SK-N-SH (cell line): ENCODE data around the gene APLN.

Source experiments
- CHD2 ChIP-seq: fragments of 150-350 bp; IDR thresholded peaks from 2 replicates; pipeline ENCODE4 v1.6.1; 2018; ENCODE audit warnings: low read length; ENCODE audit not compliant: partially characterized antibody
- CTCF ChIP-seq: fragments of 200-600 bp; sonication (generic); IDR thresholded peaks from 2 replicates; pipeline ENCODE4 v1.6.1; 2017; ENCODE audit warnings: antibody characterized with exemption, mild to moderate bottlenecking, moderate library complexity
- EZH2phosphoT487 ChIP-seq: fragments of 200-600 bp; sonication (generic); IDR thresholded peaks from 2 replicates; pipeline ENCODE4 v1.6.1; 2017; ENCODE audit warnings: low read depth, mixed run types, mild to moderate bottlenecking, antibody characterized with exemption, moderate library complexity, borderline replicate concordance
- GATA2 ChIP-seq: sonication (generic); formaldehyde crosslinking; IDR thresholded peaks from 2 replicates; pipeline ENCODE4 v1.5.0; 2020; ENCODE audit warnings: mild to moderate bottlenecking, missing genetic modification reagents
- MAX ChIP-seq: IDR thresholded peaks from 2 replicates; pipeline ENCODE4 v1.4.0; 2012; ENCODE audit warnings: low read depth
- NFIC ChIP-seq: IDR thresholded peaks from 2 replicates; pipeline ENCODE4 v1.4.0; 2012; ENCODE audit warnings: borderline replicate concordance
- NRF1 ChIP-seq: IDR thresholded peaks from 2 replicates; pipeline ENCODE4 v1.6.1; 2012; ENCODE audit warnings: low read depth, mild to moderate bottlenecking, low read length
- RAD21 ChIP-seq: IDR thresholded peaks from 2 replicates; pipeline ENCODE4 v1.6.1; 2012; ENCODE audit warnings: mild to moderate bottlenecking, low read length
- RCOR1 ChIP-seq: fragments of 150-350 bp; IDR thresholded peaks from 2 replicates; pipeline ENCODE4 v1.6.1; 2017; ENCODE audit warnings: antibody characterized with exemption, low read length
- REST ChIP-seq: IDR thresholded peaks from 2 replicates; pipeline ENCODE4 v1.6.1; 2012; ENCODE audit warnings: mild to moderate bottlenecking, low read depth, low read length, moderate library complexity
- RXRA ChIP-seq: IDR thresholded peaks from 2 replicates; pipeline ENCODE4 v1.4.0; 2012; ENCODE audit warnings: low read depth, mild to moderate bottlenecking, borderline replicate concordance

- TF ChIP-seq CTCF (no peak), RAD21 (no peak), REST (no peak), EZH2phosphoT487 (no peak), GATA2 (CRISPR knock-in tag) (no peak), NRF1 (no peak), MAX (no peak), NFIC (no peak), CHD2 (no peak), RXRA (no peak), RCOR1 (no peak)
These were observed 18.5 kb downstream of the APLN start for GRCh38 chrX:129636175-129636681.
